Measurements from ENCODE around the gene AIG1.
"Not testable (repeated sequence)": the region's sequence is repeated elsewhere in the genome, so short reads cannot be mapped to it uniquely, and the experiment has no call there.

AIG1 gene

DNA sequence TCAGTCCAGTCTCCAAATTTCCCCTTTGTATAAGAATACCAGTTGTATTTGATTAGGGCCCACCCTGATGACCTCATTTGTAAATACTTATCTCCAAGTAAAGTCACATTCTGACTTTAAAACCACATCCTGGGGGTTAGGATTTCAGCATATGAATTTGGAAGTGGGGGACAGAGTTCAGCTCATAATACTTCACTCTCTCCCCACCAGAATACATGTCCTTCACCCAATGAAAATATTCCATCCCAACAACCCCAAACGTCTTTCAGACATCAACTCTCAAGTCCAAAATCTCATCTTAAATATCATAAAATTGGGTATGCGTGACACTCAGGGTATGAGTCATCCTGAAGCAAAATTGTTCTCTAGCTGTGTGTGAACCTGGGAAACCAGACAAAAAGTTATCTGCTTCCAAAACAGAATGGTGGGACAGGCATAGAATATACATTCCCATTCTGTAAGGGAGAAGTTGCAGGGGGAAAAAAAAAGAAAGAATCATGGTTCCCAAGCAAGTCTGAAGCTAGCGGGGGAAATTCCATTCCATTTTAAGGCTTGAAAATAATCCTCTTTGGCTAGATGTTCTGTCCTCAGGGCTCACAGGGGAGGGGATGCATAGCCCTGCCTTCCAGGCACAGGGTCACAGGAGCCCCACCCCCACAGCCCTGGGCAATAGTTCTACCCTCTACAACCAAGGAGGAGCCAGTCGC is 275.9 kb downstream of the AIG1 start:
- no peak overlapping the region for H3K4me3 ChIP-seq
- DNase-seq (ENCODE audit: low spot score) = no peak
- no peak overlapping the region for H3K27ac ChIP-seq
- TF ChIP-seq, protein P1, sequence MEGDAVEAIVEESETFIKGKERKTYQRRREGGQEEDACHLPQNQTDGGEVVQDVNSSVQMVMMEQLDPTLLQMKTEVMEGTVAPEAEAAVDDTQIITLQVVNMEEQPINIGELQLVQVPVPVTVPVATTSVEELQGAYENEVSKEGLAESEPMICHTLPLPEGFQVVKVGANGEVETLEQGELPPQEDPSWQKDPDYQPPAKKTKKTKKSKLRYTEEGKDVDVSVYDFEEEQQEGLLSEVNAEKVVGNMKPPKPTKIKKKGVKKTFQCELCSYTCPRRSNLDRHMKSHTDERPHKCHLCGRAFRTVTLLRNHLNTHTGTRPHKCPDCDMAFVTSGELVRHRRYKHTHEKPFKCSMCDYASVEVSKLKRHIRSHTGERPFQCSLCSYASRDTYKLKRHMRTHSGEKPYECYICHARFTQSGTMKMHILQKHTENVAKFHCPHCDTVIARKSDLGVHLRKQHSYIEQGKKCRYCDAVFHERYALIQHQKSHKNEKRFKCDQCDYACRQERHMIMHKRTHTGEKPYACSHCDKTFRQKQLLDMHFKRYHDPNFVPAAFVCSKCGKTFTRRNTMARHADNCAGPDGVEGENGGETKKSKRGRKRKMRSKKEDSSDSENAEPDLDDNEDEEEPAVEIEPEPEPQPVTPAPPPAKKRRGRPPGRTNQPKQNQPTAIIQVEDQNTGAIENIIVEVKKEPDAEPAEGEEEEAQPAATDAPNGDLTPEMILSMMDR (IDR thresholded peaks at IDR 0.05) = no peak

DNA sequence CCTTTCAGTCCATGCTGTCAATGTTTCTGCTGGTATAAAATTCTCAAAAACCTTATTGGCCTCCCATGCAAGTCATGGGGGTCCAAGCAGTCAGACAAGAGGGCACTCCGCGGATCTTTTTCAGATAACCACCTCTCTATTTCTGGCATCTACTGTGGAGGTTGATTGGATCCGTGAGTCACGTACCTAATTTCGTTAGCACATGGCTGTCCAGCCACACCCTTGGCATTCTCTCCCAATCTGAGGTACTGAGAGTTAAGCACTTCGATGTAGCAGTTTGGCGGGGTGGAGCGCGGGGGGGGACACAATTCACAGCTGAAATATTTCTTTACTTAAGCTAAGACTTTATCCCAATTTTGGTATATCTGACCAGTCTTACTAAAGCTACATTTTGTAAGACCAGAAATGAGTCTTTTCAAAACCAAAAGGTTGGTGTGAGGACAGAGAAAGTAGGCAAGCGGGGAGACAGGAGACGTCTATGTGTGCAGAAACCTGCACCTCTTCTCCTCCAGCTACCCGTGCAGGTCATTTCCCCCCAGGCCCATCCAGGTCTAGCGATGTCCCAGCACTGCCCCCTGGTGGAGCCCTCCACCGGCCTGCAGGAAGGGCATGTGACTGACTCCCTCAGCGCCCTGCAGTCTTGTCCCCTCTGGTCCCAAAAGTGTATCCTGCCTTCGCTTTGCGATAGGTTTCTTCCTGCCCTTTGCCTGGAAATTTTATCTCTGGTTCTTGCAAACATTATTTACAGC is 276.7 kb downstream of the AIG1 start:
- no peak for DNase-seq (ENCODE audit: low spot score)
- Histone ChIP-seq H3K4me3 (no peak overlapping the region), H3K27ac (no peak overlapping the region)
- TF ChIP-seq, protein P1 (IDR thresholded peaks at IDR 0.05) = no peak

DNA sequence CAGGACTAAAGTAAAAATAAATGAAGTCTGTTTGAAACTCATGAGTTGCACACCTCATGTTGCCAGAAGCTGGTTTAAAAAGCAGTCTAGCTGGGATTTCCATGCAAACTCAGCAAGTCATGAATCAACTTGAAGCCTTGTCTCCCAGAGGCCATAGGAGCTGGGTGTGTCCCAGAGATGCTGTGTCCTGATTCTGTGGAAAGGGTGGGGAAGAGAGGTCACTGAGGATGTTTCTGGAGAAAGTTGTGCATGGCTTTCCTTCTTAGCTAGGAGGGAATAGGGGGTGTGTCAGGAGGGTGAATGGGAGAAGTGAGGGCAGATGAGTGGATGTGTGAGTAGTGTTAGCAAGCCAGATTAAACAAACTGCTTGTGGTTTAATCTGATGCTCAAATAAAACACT is 278.5 kb downstream of the AIG1 start:
- no peak overlapping the region for H3K27ac ChIP-seq
- no peak for DNase-seq (ENCODE audit: low spot score)
- H3K4me3 ChIP-seq = no peak overlapping the region
- TF ChIP-seq, protein P1 (IDR thresholded peaks at IDR 0.05) = no peak

DNA sequence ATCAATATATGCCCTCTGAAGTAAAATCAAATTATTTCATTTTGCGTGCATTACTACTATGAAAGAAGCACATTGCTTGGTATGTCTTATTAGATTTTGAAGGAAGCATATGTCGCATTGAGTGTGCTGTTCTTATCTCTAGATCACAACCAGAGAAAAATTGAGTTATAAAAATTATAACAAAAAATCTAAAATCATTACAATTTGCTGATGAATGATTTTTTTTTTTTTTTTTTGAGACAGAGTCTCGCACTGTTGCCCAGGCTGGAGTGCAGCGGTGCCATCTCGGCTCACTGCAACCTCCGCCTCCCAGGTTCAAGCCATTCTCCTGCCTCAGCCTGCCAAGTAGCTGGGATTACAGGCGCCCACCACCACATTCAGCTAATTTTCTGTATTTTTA is 284.8 kb downstream of the AIG1 start:
- DNase-seq (ENCODE audit: low spot score) = not testable (repeated sequence)

DNA sequence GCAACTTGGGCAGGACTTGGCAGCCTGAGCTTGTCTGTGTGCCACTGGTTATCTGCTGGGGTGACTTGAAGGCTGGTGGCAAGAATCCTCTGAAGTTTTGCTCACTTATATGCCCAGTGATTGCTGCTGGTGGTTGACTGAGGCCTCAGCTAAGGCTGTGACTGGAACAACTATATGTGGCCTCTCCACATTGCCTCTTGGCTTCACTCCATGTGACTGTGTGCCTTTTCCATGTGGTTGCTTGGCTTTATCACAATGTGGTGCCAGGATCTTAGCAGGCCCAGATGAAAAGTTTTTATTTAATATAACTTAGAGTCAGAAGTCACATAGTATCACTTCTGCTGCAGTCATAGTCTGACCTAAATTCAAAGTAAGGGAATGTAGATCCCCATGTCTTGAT is 285.3 kb downstream of the AIG1 start:
- Histone ChIP-seq H3K27ac (no peak overlapping the region), H3K4me3 (no peak overlapping the region)
- TF ChIP-seq, protein P1 (IDR thresholded peaks at IDR 0.05) = no peak
- no peak for DNase-seq (ENCODE audit: low spot score)

More for the DNA sequence above, 284.8 kb downstream of the AIG1 start:
- not testable (repeated sequence) for H3K4me3 ChIP-seq, H3K27ac ChIP-seq

DNA sequence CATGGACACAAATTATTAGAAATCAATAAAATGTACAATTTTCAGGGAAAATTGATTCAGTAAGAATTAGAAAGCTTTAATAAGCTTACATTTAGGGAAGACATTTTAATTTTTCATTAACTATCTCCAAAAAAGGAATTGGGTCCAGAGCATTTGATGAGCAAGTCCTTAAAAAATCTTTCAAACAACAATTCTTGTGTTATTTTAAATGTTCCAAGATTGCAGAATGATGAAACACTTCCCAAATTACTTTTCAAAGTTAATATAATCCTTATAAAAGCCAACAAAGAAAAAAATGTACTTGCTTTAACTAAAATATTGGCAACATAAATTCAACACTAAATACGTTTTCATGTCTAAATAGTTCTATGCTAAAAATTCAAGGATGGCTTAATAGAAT is 287.8 kb downstream of the AIG1 start:
- no peak for DNase-seq (ENCODE audit: low spot score)
- Histone ChIP-seq H3K4me3 (no peak overlapping the region), H3K27ac (no peak overlapping the region)
- TF ChIP-seq, protein P1 (IDR thresholded peaks at IDR 0.05) = no peak

DNA sequence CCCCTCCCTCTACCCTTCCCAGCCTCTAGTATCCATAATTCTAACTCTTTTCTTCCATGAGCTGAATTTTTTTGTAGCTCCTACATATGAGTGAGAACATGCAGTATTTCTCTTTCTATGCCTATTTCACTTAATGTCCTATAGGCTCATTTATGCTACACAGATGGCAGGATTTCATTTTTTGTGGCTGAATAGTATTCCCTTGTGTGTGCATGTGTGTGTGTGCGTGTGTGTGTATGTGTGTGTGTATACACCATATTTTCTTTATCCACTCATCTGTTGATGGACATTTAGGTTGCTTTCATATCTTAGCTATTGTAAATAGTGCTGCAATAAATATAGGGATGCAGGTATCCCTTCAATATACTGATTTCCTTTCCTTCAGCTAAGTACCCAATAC is 288.8 kb downstream of the AIG1 start:
- DNase-seq (ENCODE audit: low spot score) = no peak
- TF ChIP-seq, protein P1 (IDR thresholded peaks at IDR 0.05) = no peak
- no peak overlapping the region for H3K4me3 ChIP-seq
- no peak overlapping the region for H3K27ac ChIP-seq

All from coronary artery (tissue), 2 donors.